Cortex of kidney (tissue), 1 donor: ENCODE measurements around the gene ERP29.
"Not testable (repeated sequence)": the region's sequence is repeated elsewhere in the genome, so short reads cannot be mapped to it uniquely, and the experiment has no call there.

ENCODE experiments used
- DNase-seq: peaks from one replicate; lab custom pipeline; 2025; lab: John Stamatoyannopoulos, UW

The ERP29 gene

GRCh38 chr12:112001576-112001975 is 11.7 kb upstream of the ERP29 start:
- no peak for DNase-seq

- DNase-seq = no peak
Observed at GRCh38 chr12:112004041-112004440, 9.2 kb upstream of the ERP29 start.

DNA sequence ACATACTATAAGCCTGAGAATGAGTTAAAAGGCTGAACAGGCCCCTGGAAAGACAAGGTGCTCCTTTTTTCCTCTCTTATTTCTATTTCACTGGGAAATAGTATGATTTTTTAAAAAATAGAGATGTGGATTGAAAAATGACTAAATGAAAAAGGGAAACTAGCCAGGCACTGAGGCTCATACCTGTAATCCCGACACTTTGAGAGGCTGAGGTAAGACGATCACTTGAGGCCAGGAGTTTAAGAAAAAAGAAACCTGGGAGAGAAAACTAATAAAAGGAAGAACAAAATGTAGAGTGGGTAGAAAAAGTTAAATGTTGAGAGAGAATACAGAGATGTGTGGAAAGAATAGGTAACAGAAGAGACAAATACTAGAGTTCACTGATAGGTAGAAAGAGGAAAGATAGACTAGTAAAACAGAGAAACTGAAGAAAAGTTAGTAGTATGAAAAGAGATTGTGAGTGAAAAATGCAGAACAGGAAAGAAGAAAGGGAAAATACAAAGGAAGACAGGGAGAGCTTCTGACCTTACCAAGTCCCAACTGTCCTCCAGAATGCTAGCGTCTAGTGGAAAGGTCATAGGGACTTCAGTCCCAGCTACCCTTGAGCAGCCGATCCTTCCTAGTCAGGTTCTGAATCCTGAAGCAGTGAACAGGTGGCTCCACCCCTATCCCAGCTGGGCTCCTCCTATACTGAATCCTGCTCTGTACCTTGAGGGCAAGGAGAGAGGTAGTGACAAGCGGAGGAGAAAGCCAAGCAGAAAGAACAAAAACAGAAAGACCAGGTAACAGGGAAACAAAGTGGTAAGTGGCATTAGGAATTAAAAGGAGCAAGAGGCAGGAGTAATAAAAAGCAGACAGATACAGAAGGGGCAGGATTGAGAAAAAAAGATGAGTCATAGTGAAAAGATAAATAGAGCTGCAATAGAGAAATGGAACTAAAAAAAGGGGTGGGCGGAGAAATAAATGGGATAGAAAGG is 7.5 kb upstream of the ERP29 start:
- DNase-seq = no peak

- DNase-seq = no peak
Observed at GRCh38 chr12:112007945-112008344, 5.3 kb upstream of the ERP29 start.

- DNase-seq = no peak
Observed at GRCh38 chr12:112008918-112009317, 4.3 kb upstream of the ERP29 start.

GRCh38 chr12:112009596-112009995 is 3.6 kb upstream of the ERP29 start:
- DNase-seq = not testable (repeated sequence)

GRCh38 chr12:112010415-112011344 is 2.5 kb upstream of the ERP29 start:
- DNase-seq = no peak

DNA sequence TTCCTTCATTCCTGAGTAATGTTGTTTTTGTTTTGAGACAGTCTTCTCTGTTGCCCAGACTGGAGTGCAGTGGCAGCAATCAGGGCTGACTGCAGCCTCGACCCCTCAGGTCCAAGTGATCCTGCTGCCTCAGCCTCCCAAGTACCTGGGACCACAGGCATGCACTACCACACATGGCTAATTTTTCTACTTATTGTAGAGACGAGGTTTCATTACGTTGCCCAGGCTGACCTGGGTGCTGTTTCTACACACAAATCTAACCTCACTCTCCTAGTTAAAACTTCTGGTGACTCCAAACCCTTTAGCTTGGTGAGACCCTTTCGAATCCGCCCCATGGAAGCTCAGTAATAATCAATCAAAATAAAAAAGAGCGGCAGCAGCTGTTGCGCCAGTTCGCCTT is 1.5 kb upstream of the ERP29 start:
- no peak for DNase-seq

DNA sequence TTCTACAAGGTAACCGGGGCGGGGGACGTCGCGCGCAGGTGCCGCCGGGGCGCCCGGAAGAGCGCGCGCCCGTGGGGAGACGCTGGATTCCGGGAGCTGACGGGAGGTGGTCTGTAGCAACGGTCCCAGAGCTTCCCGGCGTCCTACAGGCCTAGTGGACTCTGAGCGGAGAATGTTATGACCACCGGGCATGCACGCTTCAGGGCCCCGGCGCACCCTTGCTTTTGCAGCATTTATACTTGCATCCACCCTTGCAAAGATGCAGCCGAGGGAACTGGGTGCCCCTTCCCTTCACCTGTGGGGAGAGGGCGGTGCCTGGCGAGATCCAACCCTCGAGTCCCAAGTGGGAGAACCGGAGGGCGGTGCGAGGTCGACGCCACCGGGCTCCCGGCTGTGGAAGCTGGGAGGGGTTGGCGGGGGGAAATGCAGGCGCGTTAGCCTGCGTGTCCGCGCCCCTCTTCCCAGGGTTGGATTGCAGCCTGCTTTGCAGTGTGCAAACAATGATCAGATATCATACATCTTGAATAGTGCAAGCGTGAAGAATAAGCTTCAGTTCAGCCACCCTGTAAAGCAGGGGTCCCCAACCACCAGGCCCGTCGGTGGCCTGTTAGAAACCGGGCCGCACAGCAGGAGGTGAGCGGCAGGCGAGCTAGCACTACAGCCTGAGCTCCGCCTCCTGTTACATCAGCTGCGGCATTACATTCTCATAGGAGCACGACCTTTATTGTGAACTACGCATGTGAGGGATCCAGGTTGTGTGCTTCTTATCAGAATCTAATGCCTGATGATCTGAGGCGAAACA is 576 bp downstream of the ERP29 start:
- no peak for DNase-seq

DNA sequence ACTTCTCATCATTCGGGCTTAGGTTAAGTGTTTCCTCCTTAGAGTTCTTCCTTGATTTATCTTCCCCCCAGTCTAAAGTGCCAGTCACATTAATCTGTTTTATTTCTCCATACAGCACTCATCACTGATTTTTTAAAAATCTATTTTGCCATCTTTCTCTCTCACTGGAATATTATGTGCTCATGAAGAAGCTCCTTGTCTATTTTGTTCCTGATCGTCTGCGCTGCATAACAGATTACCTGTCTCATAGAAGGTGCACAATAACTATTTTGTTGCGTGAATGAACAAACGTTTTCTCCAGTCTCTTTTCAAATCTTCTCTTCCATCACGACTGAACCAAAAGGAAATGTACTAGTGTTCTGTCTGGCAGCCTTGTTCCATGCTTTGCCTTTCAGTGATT is 2.7 kb downstream of the ERP29 start:
- no peak for DNase-seq

DNA sequence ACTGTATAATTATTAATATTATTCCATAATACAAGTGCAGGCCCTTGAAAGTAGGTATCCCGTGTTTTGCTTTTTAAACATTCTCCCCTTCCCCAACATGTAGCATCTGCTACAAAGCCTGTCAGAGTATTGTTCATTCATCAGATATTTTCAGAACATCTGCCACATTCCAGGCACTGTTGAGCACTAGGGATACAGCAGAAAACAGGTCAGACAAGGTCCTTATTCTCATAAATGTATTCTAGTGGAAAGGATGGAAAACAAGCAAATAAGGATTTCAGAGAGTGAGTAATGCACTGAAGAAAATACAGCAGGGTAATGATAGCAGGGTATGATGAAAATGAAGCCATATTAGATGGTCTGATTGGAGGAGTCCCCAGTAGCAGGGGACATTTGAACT is 3.8 kb downstream of the ERP29 start:
- no peak for DNase-seq

GRCh38 chr12:112018571-112019237 is 5.5 kb downstream of the ERP29 start:
- no peak for DNase-seq

DNA sequence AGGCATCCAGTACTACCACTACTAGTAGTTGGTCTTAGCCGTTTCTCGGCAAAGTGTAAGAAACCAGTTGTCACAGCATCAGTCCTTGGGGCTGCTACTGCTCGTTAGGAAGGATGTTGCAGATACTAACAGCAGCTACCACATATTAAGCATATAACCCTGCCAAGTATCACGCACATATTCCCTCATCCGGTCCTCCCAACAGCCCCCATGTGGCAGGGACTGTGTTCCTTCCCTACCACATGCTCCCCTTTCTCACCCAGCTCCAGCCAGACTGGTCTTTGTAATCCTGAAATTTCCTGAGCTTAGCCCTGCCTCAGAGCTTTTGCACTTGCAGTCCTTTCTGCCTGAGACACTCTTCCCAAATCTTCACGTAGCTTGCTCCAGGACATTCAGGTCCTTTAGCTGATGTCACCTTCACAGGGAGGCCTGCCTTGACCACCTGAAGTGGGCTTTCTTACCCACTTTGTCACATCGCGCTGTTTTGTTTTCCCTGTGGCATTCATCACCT is 7.8 kb downstream of the ERP29 start:
- DNase-seq = no peak

DNA sequence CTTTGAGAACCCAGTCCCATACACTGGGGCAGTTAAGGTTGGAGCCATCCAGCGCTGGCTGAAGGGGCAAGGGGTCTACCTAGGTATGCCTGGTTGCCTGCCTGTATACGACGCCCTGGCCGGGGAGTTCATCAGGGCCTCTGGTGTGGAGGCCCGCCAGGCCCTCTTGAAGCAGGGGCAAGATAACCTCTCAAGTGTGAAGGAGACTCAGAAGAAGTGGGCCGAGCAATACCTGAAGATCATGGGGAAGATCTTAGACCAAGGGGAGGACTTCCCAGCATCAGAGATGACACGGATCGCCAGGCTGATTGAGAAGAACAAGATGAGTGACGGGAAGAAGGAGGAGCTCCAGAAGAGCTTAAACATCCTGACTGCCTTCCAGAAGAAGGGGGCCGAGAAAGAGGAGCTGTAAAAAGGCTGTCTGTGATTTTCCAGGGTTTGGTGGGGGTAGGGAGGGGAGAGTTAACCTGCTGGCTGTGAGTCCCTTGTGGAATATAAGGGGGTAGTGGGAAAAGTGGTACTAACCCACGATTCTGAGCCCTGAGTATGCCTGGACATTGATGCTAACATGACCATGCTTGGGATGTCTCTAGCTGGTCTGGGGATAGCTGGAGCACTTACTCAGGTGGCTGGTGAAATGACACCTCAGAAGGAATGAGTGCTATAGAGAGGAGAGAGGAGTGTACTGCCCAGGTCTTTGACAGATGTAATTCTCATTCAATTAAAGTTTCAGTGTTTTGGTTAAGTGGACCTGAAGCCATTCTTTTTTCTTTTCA is 9.2 kb downstream of the ERP29 start:
- DNase-seq = no peak

DNA sequence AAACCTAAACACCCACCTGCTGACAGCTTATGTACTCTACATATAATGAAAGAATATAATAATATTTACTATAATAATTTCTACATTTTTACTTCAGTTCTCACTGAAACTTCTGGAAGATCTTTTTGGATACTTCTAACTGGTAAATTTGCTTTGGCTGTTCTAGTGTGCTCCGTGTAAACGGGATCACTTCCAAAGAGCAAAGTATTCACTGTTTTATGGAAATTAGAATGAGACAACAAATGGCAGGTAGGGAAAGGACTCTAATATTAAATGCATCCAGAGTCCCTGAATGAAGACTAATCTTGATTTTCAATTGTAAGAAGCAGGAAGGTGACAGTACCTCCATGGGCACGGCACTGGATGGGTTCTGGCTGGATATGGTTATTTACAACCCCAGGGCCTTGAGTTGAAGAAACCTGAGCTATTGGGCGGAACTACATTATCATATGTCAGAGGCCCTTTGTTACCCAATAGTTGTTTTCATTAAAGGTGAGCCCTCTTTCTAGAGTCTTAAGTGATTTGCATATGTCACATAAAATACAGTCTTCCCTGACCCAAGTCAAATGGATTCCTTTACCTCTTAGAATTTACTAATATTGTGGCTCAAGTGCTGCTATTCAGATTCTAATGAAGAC is 10.7 kb downstream of the ERP29 start:
- DNase-seq = no peak

- no peak for DNase-seq
Observed at GRCh38 chr12:112025808-112026375, 12.7 kb downstream of the ERP29 start.

DNA sequence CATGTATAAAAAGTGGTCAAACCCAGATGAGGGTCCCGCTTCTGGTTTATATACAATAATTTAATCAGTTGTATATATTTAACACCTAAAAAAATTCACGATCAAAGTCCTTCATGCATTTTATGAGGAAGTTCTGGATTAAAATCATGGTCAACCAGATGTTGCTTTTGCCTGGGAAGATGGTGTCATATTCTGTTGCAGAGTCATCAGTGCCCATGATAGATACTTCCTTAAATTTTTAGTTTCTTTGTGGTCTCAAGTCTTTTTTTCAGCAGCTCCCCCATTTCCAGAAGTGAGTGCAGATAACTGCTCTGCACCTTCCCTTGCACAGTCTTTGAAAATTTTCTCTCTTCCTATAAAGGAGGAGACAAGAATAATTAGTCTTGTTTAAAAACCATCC is 16.1 kb downstream of the ERP29 start:
- no peak for DNase-seq

DNA sequence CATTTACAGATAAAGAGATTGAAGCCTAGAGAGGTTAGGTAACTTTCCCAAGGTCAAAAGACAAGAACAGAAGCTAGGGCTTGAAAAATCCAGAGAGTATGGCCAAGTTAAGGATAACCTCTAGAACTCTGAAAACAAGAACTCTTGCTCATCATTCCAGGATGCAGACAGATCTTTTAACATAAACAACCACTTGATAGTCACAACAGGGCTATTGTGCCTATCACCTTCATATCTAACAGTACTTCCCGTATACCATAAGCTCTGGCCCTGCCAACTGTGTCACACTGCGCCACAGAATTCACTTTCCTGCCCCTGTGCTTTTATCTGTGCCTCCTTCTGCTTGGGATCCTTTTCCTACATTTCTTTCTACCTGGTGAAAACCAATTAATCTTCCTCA is 18.2 kb downstream of the ERP29 start:
- no peak for DNase-seq

GRCh38 chr12:112032292-112032691 is 19.1 kb downstream of the ERP29 start:
- no peak for DNase-seq
